Measurements from ENCODE around the gene SNTN.
"Not testable (repeated sequence)": the region's sequence is repeated elsewhere in the genome, so short reads cannot be mapped to it uniquely, and the experiment has no call there.

SNTN gene

DNA sequence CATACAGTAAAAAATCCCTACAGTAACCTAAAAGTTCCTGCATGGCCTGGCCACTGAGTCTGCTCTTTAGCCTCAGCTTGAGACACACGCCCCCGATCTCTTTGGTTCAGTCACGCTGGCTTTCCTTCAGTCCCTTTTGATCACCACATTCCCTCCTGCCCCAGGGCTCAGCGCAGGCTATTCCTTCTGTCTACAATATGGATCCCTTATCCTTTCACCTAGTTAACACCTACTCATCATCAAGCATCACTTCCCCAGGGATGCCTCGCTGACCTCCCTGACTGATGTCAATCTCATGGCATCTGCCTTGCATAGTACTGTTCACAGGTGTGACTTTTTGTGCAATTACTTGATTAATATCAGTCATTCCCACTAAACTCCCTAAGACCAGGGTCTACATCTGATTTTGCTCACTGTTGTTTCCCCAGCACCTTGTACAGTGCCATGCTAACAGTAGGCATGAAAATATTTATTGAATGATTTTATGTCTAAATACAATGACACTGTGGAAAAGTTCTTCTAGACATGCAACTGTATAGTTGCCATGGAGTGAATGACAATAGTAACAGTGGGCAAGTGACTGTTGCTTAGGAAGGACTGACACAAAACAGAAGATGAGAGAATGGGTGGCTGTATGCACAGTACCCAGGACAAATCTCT lies at the start of gene SNTN:
TSS of gene SNTN (plus strand) at position 610 of the 660 bp plus-strand sequence. CDS start at position 623, 13 bp downstream.
- no peak for DNase-seq (ENCODE audit: low read depth)

DNA sequence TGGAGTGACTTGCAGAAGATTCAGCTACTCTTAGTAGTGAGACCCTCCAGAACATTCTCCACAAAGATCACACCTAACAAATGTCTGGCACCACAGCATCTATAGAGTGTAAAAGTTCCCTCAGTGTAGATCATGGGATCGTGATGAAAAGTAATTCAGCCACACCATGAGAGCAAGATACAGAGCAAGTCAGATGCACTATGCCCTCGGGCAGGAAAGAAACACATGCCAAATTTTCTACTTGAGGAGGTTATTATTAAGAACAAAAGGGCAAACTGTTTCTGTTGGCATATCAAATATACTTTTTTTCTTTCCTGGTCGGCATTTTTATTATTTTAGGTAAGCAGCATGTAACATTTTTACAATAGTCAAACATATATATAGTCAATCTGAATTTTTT lies 44.8 kb upstream of the SNTN start:
- DNase-seq (ENCODE audit: low read depth) = no peak

DNA sequence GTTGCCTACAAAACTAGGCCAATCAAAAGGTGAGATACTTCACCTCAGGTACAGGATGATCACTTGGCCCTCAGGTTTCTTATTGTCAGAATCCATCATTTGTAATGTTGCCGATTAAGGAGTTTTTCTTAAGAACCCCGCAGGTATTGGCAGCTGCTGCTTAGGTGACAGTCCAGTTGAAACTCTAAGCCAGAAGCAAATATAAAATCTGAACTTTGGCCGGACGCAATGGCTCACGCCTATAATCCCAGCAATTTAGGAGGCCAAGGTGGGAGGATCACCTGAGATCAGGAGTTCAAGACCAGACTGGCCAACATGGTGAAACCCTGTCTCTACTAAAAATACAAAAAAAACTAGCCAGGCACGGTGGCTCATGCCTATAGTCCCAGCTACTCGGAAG lies 43.1 kb upstream of the SNTN start:
- DNase-seq (ENCODE audit: low read depth) = no peak

DNA sequence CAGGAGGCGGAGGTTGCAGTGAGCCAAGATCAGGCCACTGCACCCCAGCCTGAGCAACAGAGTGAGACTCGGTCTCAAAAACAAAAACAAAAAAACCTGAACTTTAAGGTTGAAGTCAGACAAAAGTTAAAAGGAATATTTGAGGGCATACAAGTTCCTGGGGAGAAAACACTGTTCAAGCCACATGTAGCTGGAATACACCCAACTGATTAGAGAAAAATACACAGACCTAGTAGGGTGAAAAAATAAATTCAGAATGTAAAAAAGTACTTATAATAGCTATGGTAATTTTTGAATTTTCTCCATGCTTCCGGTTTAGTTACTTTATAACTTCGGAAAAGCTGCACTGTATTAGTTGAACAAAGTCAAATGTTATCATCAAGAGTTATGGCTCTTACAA lies 42.6 kb upstream of the SNTN start:
- no peak for DNase-seq (ENCODE audit: low read depth)

DNA sequence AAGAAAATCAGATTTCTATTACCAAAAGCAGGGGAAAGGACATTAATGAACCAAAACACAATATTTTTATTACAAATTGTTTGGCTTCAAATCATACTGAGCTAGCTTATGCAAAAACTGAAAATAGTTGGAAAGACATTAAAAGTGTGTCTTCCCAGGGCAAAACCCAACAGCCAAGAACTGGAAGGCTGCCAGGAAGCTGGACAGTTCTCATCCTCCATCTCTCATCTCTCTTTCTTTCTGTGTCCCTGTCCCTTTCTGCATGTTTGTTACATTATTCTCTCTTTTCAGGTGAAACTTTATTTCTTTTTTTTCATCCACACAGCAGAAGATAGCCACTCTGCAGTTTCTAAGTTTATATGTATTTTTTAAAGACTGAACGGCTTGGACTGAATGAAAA lies 41.1 kb upstream of the SNTN start:
- DNase-seq (ENCODE audit: low read depth) = no peak

DNA sequence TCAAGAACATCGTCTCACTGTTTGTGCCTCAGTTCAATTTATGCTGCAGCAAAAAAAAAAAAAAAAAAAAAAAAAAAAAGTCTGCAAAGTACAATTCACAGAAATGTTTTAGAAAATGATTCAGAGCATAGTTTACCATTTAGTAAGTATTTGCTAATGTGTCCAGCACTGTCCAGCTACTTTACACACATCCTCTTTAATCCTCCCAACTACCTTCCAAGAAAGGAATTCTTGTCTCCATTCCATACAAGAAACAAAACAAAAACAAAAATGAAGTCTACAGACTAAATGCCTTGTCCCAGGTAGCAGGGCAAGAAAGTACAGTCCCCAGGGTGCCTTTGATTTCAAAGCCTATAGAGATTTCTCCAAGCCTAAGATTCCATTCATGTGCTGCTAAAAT lies 38.9 kb upstream of the SNTN start:
- no peak for DNase-seq (ENCODE audit: low read depth)

DNA sequence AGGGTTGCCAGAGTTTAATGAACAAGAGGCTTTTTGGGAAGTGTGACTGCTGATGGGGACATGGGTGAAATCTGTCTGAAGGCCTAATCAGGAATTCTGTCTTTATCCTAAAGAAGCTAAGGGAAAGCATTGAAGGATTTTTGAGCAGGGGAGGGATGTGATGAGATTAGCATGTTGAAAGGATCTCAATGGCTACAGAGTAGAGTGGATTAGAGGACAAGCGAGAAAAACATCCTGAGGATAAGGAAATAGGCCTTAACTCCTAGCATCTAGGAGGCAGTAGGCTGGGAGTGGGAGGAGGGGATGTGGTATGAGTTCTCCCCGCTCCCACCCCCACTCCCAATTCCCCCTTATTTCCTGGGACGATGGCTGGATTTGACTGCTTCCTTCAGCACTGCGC lies 35.1 kb upstream of the SNTN start:
- DNase-seq (ENCODE audit: low read depth) = no peak

DNA sequence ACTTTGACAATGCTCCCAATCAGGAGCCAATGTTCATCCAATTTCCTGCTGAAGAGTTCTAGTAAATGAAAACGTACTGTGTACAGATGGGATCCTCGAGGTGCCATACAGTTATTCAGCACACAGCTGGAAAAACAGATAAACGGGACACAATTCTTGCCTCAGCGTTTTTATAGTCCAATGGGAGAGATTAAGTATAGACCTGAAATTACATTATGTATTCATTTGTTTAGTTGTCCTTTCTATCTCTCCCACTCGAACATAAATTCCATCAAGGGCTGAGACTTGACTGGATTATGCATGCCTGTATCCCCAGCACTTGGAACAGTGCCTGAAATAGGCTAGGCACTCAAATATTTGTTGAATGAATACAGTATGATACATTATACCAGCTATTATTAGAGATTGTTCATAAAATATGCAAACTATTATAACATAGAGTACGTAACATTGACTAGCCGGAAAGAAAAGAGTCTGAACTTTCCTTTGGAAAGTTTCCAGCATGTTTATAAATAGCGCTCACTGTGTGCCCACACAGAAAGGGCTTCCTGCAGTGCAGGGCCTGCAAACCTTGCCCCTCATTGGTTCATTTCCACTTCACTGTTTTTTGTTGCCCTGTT lies 27.4 kb upstream of the SNTN start:
- no peak for DNase-seq (ENCODE audit: low read depth)

DNA sequence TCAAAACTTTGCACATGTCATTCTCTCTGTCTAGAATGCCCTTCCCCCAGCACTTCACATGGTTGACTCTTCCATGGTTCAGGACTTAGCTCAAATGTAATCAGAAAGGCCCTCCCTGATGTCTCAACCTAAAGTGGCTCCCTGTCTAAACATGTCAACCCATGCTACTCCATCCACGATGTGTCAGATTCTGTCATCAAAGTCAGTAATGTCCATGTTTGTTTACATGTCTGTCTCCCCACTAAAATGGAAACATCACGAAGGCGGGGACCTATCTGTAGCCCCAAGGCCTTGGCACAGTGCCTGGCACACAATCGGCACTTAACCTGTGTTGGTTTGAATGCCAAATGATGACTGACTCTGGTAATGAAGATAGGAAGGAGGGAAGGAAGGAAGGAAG lies 20.8 kb upstream of the SNTN start:
- DNase-seq (ENCODE audit: low read depth) = no peak

DNA sequence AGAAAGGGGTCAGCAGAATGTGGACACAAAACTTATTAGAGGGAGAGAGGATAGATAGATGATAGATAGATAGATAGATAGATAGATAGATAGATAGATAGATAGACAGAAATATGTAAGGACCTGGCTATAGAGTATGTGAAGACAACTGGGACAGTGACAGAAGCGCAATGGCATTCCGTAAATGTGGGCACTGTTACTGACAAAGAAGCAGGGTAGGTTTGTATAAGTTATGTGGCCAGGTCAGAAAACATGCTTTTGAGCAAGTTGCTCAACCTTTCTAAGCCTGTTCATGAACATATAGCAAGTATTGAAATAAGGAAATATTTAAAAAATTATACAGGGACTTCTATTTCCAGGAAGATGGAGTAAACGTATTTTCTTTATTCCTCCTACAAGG lies 17.3 kb upstream of the SNTN start:
- no peak for DNase-seq (ENCODE audit: low read depth)

DNA sequence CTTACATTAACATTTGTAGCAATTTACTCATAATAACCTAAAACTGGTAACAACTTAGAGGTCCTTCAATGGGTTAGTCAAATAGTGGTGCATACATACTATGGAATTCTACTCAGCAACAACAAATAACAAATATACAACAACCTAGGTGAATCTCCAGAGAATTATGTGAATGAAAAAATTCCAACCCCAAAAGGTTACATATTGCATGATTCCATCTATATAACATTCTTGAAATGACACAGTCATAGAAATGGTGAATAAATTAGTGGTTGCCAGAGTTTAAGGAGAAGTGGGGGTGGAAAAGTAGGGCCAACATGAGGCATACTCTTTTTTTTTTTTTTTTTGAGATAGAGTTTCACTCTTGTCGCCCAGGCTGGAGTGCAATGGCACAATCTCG lies 12.7 kb upstream of the SNTN start:
- no peak for DNase-seq (ENCODE audit: low read depth)

DNA sequence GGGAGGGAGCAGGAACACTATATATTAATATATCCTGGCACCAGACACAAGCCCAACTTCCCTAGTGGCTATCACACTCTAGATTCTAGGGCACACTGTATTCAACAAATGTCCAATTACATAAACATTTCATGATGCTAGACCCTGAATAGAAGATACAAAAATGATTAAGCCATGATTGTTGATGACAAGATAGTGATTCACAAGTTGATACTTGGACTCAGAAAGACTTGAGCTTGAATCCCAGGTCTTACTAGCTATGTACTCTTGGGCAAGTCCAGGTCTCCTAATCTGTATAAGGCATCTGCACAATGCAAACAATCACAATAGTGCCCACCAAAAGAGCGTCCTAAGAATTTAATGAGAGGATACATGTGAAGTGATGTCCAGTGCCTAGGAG lies 10.0 kb upstream of the SNTN start:
- DNase-seq (ENCODE audit: low read depth) = no peak

DNA sequence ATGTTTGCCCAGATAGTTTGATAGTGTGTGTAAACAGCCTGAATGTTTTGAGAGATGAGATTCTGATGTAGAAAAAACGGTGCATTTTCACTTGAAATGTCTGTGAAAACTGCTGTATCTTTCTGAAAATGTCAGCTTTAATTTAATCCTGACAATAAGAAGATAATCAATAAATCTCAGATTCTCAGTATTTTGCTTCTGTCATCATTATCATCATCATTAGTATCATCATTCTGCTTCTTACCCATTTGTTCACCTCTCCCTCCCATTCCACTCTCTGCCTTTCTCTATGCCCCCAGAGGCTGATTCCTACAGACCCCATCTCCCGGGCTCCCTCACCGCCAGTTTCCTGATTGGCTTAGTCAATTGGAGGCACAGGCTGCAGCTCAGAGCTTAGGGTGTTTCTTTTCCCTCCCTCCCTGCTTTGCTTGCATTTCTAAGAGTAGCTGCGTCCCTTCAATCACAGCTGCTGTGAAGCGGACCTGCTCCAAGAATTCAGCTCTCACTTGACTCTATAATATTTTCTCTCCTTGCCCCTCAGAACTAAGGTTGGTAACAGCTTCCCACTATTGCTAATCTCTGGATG lies 8.2 kb upstream of the SNTN start:
- no peak for DNase-seq (ENCODE audit: low read depth)

DNA sequence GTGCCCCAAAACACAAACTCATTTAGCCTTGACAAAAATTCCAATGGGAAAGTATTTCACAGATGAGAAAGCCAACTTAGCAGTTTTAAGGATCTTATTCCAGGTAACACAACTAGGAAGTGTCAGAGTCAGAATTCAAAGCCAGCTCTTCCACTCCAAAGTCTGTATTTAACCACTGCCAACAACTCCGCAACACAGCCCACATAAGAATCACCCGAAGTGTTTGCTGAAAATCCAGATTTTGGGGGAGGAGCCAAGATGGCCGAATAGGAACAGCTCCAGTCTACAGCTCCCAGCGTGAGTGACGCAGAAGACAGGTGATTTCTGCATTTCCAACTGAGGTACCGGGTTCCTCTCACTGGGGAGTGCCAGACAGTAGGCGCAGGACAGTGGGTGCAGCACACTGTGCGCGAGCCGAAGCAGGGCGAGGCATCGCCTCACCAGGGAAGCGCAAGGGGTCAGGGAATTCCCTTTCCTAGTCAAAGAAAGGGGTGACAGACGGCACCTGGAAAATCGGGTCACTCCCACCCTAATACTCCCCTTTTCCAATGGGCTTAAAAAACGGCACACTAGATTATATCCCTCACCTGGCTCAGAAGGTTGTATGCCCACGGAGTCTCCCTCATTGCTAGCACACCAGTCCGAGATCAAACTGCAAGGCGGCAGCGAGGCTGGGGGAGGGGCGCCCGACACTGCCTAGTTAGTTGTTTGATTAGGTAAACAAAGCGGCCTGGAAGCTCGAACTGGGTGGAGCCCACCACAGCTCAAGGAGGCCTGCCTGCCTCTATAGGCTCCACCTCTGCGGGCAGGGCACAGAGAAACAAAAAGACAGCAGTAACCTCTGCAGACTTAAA lies 7.3 kb upstream of the SNTN start:
- DNase-seq (ENCODE audit: low read depth) = not testable (repeated sequence)

DNA sequence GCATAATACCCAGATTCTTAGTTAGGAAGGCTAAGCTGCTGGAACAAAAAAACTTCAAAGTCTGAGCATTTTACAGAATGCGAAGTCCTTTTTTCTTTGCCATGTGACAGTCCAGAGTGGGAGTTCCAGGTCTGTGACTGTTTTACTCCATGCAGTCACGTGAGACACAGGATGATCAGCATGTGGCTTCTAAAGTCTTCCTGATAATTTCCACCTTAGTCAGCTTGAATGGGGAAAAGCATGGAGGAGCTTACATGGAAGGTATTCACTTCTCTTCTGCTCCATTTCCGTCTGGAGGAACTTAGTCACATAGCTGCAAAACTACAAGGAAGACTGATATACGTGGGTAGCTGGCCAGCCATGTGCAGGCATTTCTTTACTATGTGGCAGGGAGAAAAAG lies 1.7 kb downstream of the SNTN start:
- DNase-seq (ENCODE audit: low read depth) = no peak

DNA sequence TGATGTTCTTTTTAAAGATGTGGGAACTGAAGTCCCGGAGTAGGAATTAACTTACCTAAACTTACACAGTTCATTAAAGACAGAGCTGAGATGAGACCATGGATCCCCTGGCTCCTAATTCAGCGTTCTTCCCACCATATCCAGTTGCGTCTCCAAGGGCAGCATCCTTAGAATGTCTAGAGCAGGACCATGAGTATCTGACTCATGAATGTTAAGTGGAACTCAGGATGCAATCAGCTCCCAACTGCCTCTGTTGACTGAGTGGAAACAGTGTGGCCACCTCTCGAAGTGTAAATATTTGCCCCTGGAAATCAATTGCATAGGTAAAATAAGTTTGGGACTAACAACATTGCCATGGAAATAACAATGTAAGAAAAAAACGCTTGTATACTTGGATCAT lies 2.5 kb downstream of the SNTN start:
- no peak for DNase-seq (ENCODE audit: low read depth)

DNA sequence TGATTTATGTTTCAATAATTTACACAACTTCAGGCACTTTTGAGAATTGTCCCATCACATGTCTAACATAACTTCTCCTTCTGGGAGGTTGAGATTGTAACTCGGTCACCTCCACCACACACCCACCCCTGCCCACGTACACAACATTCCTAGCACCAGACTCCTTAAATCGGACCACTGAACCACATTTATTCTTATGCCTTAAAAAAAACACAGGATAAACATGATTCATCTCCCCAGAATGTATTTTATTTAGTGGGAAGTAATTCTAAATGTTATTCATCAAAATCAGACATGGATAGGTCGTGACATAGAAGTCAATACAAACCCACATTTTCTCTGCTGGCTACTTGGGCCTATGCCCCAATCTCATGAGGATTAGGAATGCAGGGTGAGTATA lies 3.0 kb downstream of the SNTN start:
- no peak for DNase-seq (ENCODE audit: low read depth)

DNA sequence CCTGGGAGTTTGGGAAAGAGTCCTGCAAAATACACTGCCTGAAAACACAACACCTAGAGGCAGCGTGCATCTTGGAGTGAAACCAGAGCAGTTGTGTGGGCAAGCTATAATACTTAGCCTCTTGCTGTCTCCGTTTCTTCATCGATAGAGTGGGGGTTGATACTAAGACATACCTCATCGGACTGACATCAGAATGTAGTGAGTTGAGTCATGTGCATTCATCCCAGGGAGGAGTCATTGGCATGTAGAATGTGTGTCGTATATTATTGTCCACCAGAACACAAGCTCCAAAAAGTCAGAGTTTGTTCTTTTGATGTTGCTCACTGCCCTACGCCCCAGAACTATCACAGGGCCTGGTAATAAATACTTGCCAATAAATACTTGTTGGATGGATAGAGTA lies 4.3 kb downstream of the SNTN start:
- no peak for DNase-seq (ENCODE audit: low read depth)

DNA sequence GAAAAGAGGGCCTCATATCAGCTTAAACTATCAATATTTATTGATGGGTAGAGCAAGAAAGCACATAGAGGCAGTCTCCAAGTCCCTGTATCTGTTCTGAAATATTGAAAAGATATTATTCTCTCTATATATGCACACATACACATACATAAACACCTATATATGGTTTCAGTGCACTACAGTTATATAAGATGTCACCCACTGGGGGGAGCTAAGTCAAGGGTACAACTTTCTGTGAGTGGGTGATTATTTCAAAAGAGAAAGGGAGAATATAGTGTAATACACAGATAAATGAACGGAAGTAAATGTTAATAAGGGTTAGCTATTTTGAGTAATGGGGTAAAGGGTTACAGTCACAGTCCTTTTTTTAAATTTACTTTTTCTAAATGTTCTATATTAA lies 8.8 kb downstream of the SNTN start:
- DNase-seq (ENCODE audit: low read depth) = no peak

DNA sequence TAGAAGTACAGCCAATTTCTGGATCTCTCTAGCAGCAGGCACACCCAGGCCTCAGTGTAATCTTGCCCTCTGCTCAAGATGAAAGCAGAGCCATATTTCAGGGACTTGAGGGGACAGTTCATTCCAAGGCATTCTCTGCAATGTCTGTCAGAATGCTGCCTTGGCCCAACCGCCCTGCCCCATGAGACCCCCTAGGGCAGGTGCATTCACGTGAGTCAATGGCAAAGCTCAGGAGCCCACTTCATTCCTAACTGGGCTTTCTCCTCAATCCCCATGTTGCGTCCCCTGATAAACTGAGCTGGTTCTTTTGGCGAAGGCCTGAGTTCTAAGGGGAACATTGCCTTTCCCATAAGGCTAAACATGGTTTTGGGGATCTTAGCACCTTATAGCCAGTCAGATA lies 9.5 kb downstream of the SNTN start:
- DNase-seq (ENCODE audit: low read depth) = no peak

DNA sequence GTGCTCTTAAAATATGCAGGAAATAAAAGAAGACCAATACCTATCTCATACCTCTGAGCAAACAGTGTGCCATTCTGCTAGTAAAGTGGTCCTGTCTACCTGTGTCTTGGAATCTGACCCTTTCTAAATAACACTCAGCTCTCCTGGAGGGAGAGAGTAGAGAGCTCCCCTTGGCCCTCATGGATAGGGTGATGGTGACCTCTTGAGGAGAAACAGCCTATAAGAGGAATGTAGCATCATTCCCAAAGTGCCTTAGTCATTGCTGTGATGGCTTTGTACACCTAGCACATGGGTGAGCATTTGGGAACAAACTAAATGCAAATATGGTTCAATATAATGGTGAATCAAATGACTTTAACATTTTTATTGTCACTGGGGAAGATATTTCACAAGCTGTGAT lies 10.0 kb downstream of the SNTN start:
- DNase-seq (ENCODE audit: low read depth) = no peak

DNA sequence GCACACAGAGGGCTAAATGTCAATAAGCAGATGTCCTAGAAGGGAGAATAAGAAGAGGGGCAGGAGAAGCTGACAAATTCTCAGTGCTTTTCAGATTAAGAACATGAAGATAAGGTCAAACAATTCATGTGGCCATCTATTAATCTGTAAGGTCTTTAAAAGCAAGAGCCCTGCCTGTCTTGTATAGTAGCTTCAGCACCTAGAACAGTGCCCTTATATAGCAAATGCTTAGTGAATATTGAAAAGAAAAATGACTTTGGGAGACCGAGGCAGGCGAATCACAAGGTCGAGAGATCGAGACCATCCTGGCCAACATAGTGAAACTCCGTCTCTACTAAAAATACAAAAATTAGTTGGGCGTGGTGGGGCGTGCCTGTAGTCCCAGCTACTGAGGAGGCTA lies 18.1 kb downstream of the SNTN start:
- no peak for DNase-seq (ENCODE audit: low read depth)

DNA sequence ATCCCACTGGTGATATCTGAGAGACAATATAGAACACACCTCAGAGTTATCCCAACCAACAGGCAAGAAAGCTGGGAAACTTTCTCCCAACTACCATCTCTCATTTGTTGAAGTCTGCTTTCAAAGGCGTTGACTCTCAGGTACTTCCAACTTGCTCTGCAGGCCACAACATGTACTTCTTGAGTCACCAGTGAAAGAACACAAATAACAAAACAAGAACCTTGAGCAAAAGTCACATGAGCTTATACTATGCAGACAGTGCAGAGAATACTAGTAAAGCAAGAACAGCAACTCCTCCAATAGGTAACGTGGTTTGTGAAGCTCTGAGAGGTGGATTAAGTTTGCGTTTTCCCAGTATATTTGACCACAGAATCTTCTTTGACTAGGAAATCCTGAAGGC lies 20.6 kb downstream of the SNTN start:
- no peak for DNase-seq (ENCODE audit: low read depth)
